Measurements from ENCODE around the gene TM2D3. TPM values are rescaled to one million over a fixed set of nuclear protein-coding genes. Genes with fewer than 3 reads are reported as not detected.

Gene TM2D3
- total RNA-seq, 1 experiment from 2014 or later = 18.4 TPM

DNA sequence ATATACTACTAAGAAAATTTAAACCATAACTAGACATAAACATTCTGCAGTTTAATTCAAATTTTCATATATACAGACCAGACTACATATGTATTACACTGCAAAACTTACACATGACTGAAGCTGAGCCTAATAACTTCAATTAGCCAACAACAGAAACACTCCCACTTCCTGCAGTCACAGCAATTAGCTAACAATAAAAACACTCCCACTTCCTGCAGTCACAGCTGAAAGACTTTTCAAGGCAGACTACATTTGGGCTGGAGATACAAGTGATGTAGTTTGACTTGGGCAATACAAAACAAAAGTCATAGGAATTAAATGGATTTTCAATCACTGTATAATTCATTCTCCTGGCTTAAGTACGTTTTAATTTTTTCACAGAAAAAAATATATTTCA, 10.3 kb downstream of the TM2D3 start:
- H3K79me2 ChIP-seq (ENCODE audit: low read length) = no peaks in the 10 kb centered on the region
- DNase-seq = no peak
- no peaks in the 10 kb centered on the region for H4K20me1 ChIP-seq (ENCODE audit: low read length)
- H3K4me3 ChIP-seq (ENCODE audit: low read length) = no peak overlapping the region
- ChIA-PET CTCF (no interaction called here), POLR2A (ENCODE audit: unreplicated experiment) (no interaction called here)
- no peaks in the 10 kb centered on the region for H3F3A ChIP-seq (ENCODE audit: low read length, unreplicated experiment)
- peaks cover 42% of the 10 kb centered on the region for H3K36me3 ChIP-seq (ENCODE audit: low read depth, low read length)
- TF ChIP-seq, protein P1, sequence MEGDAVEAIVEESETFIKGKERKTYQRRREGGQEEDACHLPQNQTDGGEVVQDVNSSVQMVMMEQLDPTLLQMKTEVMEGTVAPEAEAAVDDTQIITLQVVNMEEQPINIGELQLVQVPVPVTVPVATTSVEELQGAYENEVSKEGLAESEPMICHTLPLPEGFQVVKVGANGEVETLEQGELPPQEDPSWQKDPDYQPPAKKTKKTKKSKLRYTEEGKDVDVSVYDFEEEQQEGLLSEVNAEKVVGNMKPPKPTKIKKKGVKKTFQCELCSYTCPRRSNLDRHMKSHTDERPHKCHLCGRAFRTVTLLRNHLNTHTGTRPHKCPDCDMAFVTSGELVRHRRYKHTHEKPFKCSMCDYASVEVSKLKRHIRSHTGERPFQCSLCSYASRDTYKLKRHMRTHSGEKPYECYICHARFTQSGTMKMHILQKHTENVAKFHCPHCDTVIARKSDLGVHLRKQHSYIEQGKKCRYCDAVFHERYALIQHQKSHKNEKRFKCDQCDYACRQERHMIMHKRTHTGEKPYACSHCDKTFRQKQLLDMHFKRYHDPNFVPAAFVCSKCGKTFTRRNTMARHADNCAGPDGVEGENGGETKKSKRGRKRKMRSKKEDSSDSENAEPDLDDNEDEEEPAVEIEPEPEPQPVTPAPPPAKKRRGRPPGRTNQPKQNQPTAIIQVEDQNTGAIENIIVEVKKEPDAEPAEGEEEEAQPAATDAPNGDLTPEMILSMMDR (conservative IDR thresholded peaks at IDR 0.05; ENCODE audit: low read depth, low read length) = no peak
- TF ChIP-seq EZH2phosphoT487 (IDR thresholded peaks at IDR 0.05; ENCODE audit: borderline replicate concordance, low read length) (no peak), EZH2 (IDR thresholded peaks at IDR 0.05; ENCODE audit: low read length, unreplicated experiment) (no peak)
- ATAC-seq = peak; percentile 19; the same call in 1 of the 2 replicates
- H3K9ac ChIP-seq (ENCODE audit: low read length) = no peak overlapping the region
- no peaks in the 10 kb centered on the region for H3K9me2 ChIP-seq (replicated peaks; ENCODE audit: low read length)
- no TSS peak for BruUV-seq (replicated peaks)
- H3K27ac ChIP-seq (ENCODE audit: low read length) = no peak overlapping the region
- H2AFZ ChIP-seq (ENCODE audit: low read length) = no peak overlapping the region
- no peak overlapping the region for H3K4me2 ChIP-seq (ENCODE audit: low read length)
- H3K27me3 ChIP-seq (ENCODE audit: low read length) = no peaks in the 10 kb centered on the region
- no peaks in the 10 kb centered on the region for H3K9me3 ChIP-seq (ENCODE audit: low read length)
- intact Hi-C loops (cut with micrococcal nuclease) = loop anchor here (1.0 to 2.0 kb wide), 5 partner anchors 63 to 353 kb away; partner anchors contain the start of gene SNRPA1
- peaks cover 16% of the 10 kb centered on the region for H3K4me1 ChIP-seq (ENCODE audit: insufficient read depth, low read length)

DNA sequence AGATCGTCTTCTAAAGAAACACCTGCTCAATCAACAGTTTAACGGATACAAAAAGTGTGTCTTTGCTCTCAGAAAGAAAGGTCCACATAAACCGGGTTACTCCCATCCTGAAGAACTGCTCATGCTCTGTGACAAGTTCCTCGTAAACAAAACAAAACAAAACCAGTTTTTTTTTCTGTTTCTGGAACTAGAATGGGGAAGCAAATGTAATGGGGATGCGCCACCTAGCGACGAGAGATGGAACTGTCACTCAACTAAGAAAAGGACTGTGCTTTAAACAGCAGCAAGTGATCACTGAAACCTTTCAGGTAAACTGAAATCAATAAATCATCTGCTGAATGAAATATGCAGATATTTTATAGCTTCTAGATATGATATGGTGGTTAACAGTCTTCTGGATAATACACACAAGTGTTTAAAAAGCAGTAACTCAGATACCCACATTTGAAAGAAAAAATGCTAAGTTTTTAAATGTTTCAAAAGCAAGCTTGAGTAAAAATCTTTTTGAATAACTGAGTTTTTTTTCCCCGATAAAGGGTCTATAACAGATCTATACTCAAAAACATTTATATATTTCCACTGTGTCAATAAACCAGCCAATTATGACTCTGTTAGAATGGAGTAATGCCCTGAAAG, 10.9 kb downstream of the TM2D3 start:
- H3K36me3 ChIP-seq (ENCODE audit: low read depth, low read length) = peaks cover 37% of the 10 kb centered on the region

DNA sequence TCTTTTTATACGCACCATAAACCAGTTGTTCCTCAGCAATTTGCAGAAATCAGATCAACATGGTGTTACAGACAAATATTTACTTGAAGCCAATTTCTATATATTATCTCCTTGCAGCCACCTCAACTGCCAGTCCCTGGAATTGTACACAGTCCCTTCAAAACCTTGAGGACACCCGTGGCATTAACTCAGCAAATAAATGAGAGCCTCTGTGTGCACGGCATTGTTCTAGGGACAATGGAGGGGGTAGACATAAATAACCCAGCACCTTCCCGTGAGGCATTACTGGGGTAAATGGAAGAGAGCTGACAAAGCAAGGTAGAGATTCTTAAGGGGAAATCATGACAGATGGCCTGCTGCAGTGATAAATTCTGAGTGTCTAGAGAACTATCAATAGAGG, 12.5 kb downstream of the TM2D3 start:
- DNase-seq = no peak
- Histone ChIP-seq H3K4me3 (ENCODE audit: low read length) (no peak overlapping the region), H3K27me3 (ENCODE audit: low read length) (no peaks in the 10 kb centered on the region), H3K4me2 (ENCODE audit: low read length) (no peak overlapping the region), H3K9me2 (replicated peaks; ENCODE audit: low read length) (no peaks in the 10 kb centered on the region), H3K27ac (ENCODE audit: low read length) (no peak overlapping the region), H3F3A (ENCODE audit: low read length, unreplicated experiment) (no peaks in the 10 kb centered on the region), H3K9ac (ENCODE audit: low read length) (no peak overlapping the region), H3K9me3 (ENCODE audit: low read length) (no peaks in the 10 kb centered on the region), H4K20me1 (ENCODE audit: low read length) (no peaks in the 10 kb centered on the region), H3K4me1 (ENCODE audit: insufficient read depth, low read length) (peaks cover 16% of the 10 kb centered on the region), H2AFZ (ENCODE audit: low read length) (no peak overlapping the region), H3K79me2 (ENCODE audit: low read length) (no peaks in the 10 kb centered on the region), H3K36me3 (ENCODE audit: low read depth, low read length) (peaks cover 24% of the 10 kb centered on the region)
- intact Hi-C loops (cut with micrococcal nuclease) = loop anchor here (2.0 kb wide), 2 partner anchors 61 to 345 kb away; partner anchors contain the start of gene SNRPA1
- BruUV-seq (replicated peaks) = no TSS peak
- no peak for ATAC-seq
- TF ChIP-seq, protein P1 (conservative IDR thresholded peaks at IDR 0.05; ENCODE audit: low read depth, low read length) = no peak
- TF ChIP-seq EZH2phosphoT487 (IDR thresholded peaks at IDR 0.05; ENCODE audit: borderline replicate concordance, low read length) = no peak
- TF ChIP-seq EZH2 (IDR thresholded peaks at IDR 0.05; ENCODE audit: low read length, unreplicated experiment) = no peak
- ChIA-PET POLR2A (ENCODE audit: unreplicated experiment) (no interaction called here), CTCF (no interaction called here)

More for the DNA sequence above, 10.9 kb downstream of the TM2D3 start:
- no peaks in the 10 kb centered on the region for H3K27me3 ChIP-seq (ENCODE audit: low read length)
- POLR2A ChIA-PET (ENCODE audit: unreplicated experiment) = no interaction called here
- no peak overlapping the region for H2AFZ ChIP-seq (ENCODE audit: low read length)
- no peak overlapping the region for H3K4me2 ChIP-seq (ENCODE audit: low read length)
- no peaks in the 10 kb centered on the region for H3K79me2 ChIP-seq (ENCODE audit: low read length)
- CTCF ChIA-PET = no interaction called here
- H4K20me1 ChIP-seq (ENCODE audit: low read length) = no peaks in the 10 kb centered on the region
- H3K27ac ChIP-seq (ENCODE audit: low read length) = no peak overlapping the region
- H3K4me3 ChIP-seq (ENCODE audit: low read length) = no peak overlapping the region
- BruUV-seq (replicated peaks) = no TSS peak
- no peak overlapping the region for H3K9ac ChIP-seq (ENCODE audit: low read length)
- ATAC-seq (peak; percentile 35; the same call in 1 of the 2 replicates), DNase-seq (peak; percentile 78)
- intact Hi-C loops (cut with micrococcal nuclease) = loop anchor here (1.0 to 2.0 kb wide), 4 partner anchors 62 to 352 kb away; partner anchors contain the start of gene SNRPA1
- peaks cover 16% of the 10 kb centered on the region for H3K4me1 ChIP-seq (ENCODE audit: insufficient read depth, low read length)
- TF ChIP-seq EZH2 (IDR thresholded peaks at IDR 0.05; ENCODE audit: low read length, unreplicated experiment) = no peak
- TF ChIP-seq, protein P1 (conservative IDR thresholded peaks at IDR 0.05; ENCODE audit: low read depth, low read length) = peak; percentile 96
- H3K9me2 ChIP-seq (replicated peaks; ENCODE audit: low read length) = no peaks in the 10 kb centered on the region
- no peaks in the 10 kb centered on the region for H3F3A ChIP-seq (ENCODE audit: low read length, unreplicated experiment)
- H3K9me3 ChIP-seq (ENCODE audit: low read length) = no peaks in the 10 kb centered on the region
